Kidney (tissue), 14 donors: ENCODE data around the gene TRAPPC12. TPM values are rescaled to one million over a fixed set of nuclear protein-coding genes. Genes with fewer than 3 reads are reported as not detected.

Experiments used
- DNase-seq, 5 donors: peaks; one replicate each; pipeline ENCODE4 v3.0.0-alpha.2; 2013 to 2020
- FAIRE-seq: peaks from 2 replicates; lab custom pipeline; 2012; peaks lifted over from hg19 to GRCh38; lab: Jason Lieb, UNC
- H3K27ac ChIP-seq, 2 donors: one replicate each; pipeline ENCODE4 v1.7.0; 2013; ENCODE audit warnings: low read depth in 2 of 2, low read length in 2 of 2, inconsistent platforms in 1 of 2
- H3K27me3 ChIP-seq: one replicate; pipeline ENCODE4 v1.7.1; 2013; ENCODE audit warnings: low read length, inconsistent platforms; ENCODE audit not compliant: control insufficient read depth, insufficient read depth
- H3K36me3 ChIP-seq, 3 donors: one replicate each; pipeline versions ENCODE4 v1.7.0 to v1.7.1; 2013; ENCODE audit warnings: low read length in 3 of 3, control low read depth in 1 of 3, inconsistent platforms in 1 of 3; ENCODE audit not compliant: insufficient read depth in 3 of 3, control insufficient read depth in 2 of 3
- H3K4me1 ChIP-seq, 3 donors: one replicate each; pipeline versions ENCODE4 v1.7.0 to v1.7.1; 2013; ENCODE audit warnings: low read length in 3 of 3, inconsistent platforms in 1 of 3, low read depth in 1 of 3; ENCODE audit not compliant: control insufficient read depth in 2 of 3, insufficient read depth in 2 of 3
- H3K4me3 ChIP-seq, 3 donors: one replicate each; pipeline versions ENCODE4 v1.7.0 to v1.8.1; 2013; ENCODE audit warnings: low read length in 3 of 3, control low read depth in 1 of 3, inconsistent platforms in 1 of 3
- H3K9ac ChIP-seq, 3 donors: one replicate each; pipeline versions ENCODE4 v1.7.0 to v1.7.1; 2013; ENCODE audit warnings: low read length in 3 of 3, control low read depth in 1 of 3, inconsistent platforms in 1 of 3
- H3K9me3 ChIP-seq, 3 donors: one replicate each; pipeline versions ENCODE4 v1.7.0 to v1.7.1; 2013; ENCODE audit warnings: low read length in 3 of 3, control low read depth in 1 of 3, inconsistent platforms in 1 of 3; ENCODE audit not compliant: control insufficient read depth in 2 of 3, insufficient read depth in 1 of 3
- intact Hi-C: fragments of 100-400 bp; cut with DNase I; formaldehyde crosslinking; loops from one replicate; pipeline ENCODE4 v1.11.1; 2022
- polyA plus RNA-seq: library from polyadenylated mRNA; stranded (reverse); fragments of 350-450 nt; fragmentation: Illumina TruSeq; extraction: RNeasy Lipid Tissue Mini Kit (QIAGEN cat#74804); gene quantifications from one replicate; pipeline ENCODE4 v1.2.3, GENCODE V29; 2014; ENCODE audit warnings: low read depth, low replicate concordance; ENCODE audit not compliant: insufficient read depth
- total RNA-seq: library from RNA; stranded (reverse); fragmentation: NEBNext Ultra II Directional; extraction: Animal tissue kit (Norgen Biotek cat#: 25700); gene quantifications from one replicate; pipeline ENCODE4 v1.2.1, GENCODE V29; 2021
- TF ChIP-seq, protein P1 (sequence below): IDR thresholded peaks from 3 replicates; pipeline ENCODE4 v1.5.1; 2012; ENCODE audit warnings: mild to moderate bottlenecking, moderate library complexity, borderline replicate concordance; ENCODE audit not compliant: insufficient read depth; ENCODE audit errors: extremely low read depth
- donor health status: control.
- donor health status: control.
- donor health status: control.
- donor health status: control.
- donor health status: control.
- donor health status: DM: yes; HTN: yes; CAD: no.
- donor health status: Normal renal cell carcinoma (clear cell type).

Gene TRAPPC12
- total and polyA plus RNA-seq, 2 donors from 2014 or later: 81.6 to 104 TPM

DNA sequence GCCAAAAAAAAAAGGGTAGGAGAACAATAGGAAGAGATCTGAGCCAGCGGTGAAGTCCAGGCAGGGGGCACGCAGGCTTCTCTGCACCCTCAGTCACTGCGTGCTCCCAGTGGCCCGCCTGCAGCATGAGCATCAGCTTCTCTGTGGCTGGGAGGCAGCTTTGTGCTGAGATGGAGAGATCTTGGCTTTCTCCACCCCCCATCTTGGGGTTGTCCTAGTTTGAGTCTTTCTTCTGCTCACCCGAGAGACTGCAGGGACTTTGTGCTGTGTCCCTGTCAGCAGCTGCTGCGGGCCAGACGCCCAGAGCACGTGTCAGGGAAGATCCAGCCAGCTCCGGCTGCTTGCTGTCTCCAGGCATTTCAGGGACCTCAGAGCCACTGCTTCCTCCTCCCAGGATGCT is 20.3 kb downstream of the TRAPPC12 start:
- H3K9ac ChIP-seq: no peak overlapping the region
- H3K36me3 ChIP-seq: peaks cover 0 to 6% (median 5%) of the 10 kb centered on the region in 3 donors
- no peak overlapping the region for H3K27ac ChIP-seq
- H3K4me3 ChIP-seq: peak overlapping the region in 1 of 3 donors; percentile 13
- peaks cover 0 to 18% (median 0%) of the 10 kb centered on the region in 3 donors for H3K9me3 ChIP-seq
- intact Hi-C loops: no loop called here
- FAIRE-seq: no peak
- peak in 3 of 5 donors; percentile 32 to 91 (median 82) for DNase-seq
- peaks cover 0 to 15% (median 11%) of the 10 kb centered on the region in 3 donors for H3K4me1 ChIP-seq
- H3K27me3 ChIP-seq: no peaks in the 10 kb centered on the region
- TF ChIP-seq, protein P1, sequence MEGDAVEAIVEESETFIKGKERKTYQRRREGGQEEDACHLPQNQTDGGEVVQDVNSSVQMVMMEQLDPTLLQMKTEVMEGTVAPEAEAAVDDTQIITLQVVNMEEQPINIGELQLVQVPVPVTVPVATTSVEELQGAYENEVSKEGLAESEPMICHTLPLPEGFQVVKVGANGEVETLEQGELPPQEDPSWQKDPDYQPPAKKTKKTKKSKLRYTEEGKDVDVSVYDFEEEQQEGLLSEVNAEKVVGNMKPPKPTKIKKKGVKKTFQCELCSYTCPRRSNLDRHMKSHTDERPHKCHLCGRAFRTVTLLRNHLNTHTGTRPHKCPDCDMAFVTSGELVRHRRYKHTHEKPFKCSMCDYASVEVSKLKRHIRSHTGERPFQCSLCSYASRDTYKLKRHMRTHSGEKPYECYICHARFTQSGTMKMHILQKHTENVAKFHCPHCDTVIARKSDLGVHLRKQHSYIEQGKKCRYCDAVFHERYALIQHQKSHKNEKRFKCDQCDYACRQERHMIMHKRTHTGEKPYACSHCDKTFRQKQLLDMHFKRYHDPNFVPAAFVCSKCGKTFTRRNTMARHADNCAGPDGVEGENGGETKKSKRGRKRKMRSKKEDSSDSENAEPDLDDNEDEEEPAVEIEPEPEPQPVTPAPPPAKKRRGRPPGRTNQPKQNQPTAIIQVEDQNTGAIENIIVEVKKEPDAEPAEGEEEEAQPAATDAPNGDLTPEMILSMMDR: no peak

DNA sequence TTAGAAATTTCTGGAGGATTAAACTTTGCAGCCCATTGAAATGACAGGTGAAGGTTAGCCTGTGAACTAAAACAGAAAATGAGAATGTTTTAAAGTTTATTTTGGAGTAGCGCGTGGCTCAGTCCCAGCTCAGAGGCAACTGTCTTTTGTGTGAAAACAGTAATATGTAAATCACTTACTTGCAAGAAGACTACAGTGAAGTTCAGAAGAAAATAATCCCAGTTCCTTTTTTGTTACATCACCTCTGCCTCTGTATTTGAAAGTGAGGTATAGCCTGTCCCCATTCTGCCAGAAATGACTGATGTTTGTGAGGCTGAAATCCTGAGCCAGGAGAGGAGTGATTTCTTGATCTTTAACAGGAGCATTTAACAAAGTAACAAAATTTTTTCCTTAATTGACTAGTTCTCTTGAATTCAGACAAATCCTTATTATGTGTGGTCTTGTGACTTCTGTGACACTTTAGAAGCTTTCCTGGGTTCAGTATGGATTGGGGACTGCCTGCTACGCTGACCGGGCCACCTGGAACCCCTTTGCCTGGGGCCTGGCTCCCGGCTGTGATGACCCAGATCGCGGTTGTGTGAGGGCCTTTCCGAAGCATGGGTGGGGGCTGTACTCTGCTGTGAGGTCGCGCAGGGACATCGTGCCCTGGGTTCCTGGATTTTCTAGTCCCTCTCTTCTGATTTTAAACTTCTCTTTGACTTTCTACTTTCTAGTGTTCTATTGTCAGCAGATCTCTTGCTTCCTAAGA is 24.3 kb downstream of the TRAPPC12 start:
- Histone ChIP-seq H3K36me3 (peaks cover 0 to 13% (median 5%) of the 10 kb centered on the region in 3 donors), H3K4me3 (no peak overlapping the region), H3K4me1 (peaks cover 0 to 12% (median 8%) of the 10 kb centered on the region in 3 donors), H3K27me3 (no peaks in the 10 kb centered on the region), H3K9ac (no peak overlapping the region), H3K9me3 (no peaks in the 10 kb centered on the region), H3K27ac (no peak overlapping the region)
- TF ChIP-seq, protein P1: no peak
- no peak for DNase-seq
- FAIRE-seq: no peak
- intact Hi-C loops: no loop called here

DNA sequence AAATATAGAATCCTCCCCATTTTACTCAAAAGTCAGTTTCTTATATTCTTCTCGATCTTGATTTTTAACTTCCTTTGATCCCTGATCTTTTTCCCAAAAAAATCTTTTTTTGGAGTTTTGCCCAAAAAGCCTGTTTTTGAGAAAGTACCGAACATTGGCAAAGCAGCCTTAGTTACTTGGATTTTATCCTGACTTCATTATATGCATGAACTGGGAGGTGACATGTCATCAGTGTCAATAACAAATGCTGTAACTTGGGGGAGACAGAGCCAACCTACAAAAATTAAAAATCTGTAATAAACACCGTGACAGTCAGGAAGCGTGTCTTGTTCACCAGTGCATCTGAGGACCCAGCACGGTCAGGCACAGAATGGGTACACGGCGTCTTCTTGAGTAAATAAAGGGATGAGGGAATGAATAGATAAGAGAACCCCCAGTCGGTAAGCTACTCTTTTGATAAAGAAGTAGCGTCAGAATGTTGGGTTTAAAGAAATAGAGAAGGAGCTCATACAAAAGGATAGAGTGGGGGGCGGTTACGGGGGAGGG is 24.9 kb downstream of the TRAPPC12 start:
- Histone ChIP-seq H3K27me3 (no peaks in the 10 kb centered on the region), H3K9ac (no peak overlapping the region), H3K4me3 (no peak overlapping the region), H3K27ac (no peak overlapping the region), H3K36me3 (peaks cover 0 to 13% (median 5%) of the 10 kb centered on the region in 3 donors), H3K4me1 (peaks cover 0 to 9% (median 2%) of the 10 kb centered on the region in 3 donors), H3K9me3 (no peaks in the 10 kb centered on the region)
- DNase-seq (no peak), FAIRE-seq (no peak)
- intact Hi-C loops: no loop called here
- TF ChIP-seq, protein P1: no peak
